Prostate gland (tissue), 2 donors: ENCODE data around the gene GZF1. TPM values are rescaled to one million over a fixed set of nuclear protein-coding genes. Genes with fewer than 3 reads are reported as not detected.

Experiments
- DNase-seq: peaks from one replicate; pipeline ENCODE4 v3.0.0-alpha.2; 2019; ENCODE audit warnings: low spot score
- H3K27ac ChIP-seq, 2 donors: fragments of 200-600 bp; sonication (generic); 2 replicates each; pipeline ENCODE4 v1.5.1; 2017 to 2019
- H3K27me3 ChIP-seq: fragments of 200-600 bp; sonication (generic); replicated peaks from 2 replicates; pipeline ENCODE4 v1.5.1; 2019; ENCODE audit not compliant: insufficient read depth
- H3K36me3 ChIP-seq, 2 donors: fragments of 200-600 bp; sonication (generic); 1 replicate in 1 of 2; 2 replicates in 1 of 2; pipeline versions ENCODE4 v1.5.1 to v1.8.1; 2017 to 2019
- H3K4me1 ChIP-seq: fragments of 200-600 bp; sonication (generic); replicated peaks from 2 replicates; pipeline ENCODE4 v1.5.1; 2019
- H3K4me3 ChIP-seq, 2 donors: fragments of 200-600 bp; sonication (generic); 2 replicates each; pipeline ENCODE4 v1.5.1; 2017 to 2019
- H3K9me3 ChIP-seq: fragments of 200-600 bp; sonication (generic); 2 replicates; pipeline ENCODE4 v1.5.1; 2017
- POLR2A ChIP-seq: fragments of 450-650 bp; IDR thresholded peaks from one replicate; pipeline ENCODE4 v1.6.1; 2016; ENCODE audit warnings: antibody characterized with exemption, mild to moderate bottlenecking
- POLR2AphosphoS5 ChIP-seq: sonication (generic); formaldehyde crosslinking; IDR thresholded peaks from one replicate; pipeline ENCODE4 v1.6.1; 2017; ENCODE audit warnings: antibody characterized with exemption
- WGBS: methylation state at CpG from one replicate; pipeline ENCODE4 v1.1.5; 2018; 5-methylcytosine and 5-hydroxymethylcytosine counted together
- intact Hi-C: fragments of 100-400 bp; cut with DNase I; formaldehyde crosslinking; loops from one replicate; pipeline ENCODE4 v1.14.2; 2022
- total RNA-seq, 2 donors: library from RNA; depleted of rRNA; stranded (reverse); fragments of >200 nt; gene quantifications; one replicate each; pipeline ENCODE4 v1.1.0, GENCODE V29; 2016
- TF ChIP-seq, protein P1 (sequence below), 4 experiments: fragments of 200-600 bp in 2 of 4; fragments of 450-650 bp in 2 of 4; sonication (generic) in 2 of 4; IDR thresholded peaks; 1 replicate in 3 of 4; 2 replicates in 1 of 4; pipeline ENCODE4 v1.5.1; 2016 to 2019; ENCODE audit warnings: antibody characterized with exemption in 4 of 4, mild to moderate bottlenecking in 2 of 4, moderate library complexity in 2 of 4

Gene GZF1
- total RNA-seq, 2 donors from 2014 or later, result 9.4 to 45.3 TPM

GRCh38 chr20:23409800-23410199, 47.8 kb downstream of the GZF1 start:
- no peaks in the 10 kb centered on the region for H3K36me3 ChIP-seq
- H3K9me3 ChIP-seq, result no peaks in the 10 kb centered on the region
- 81% methylated on average over 3 of the region's 3 CpGs for WGBS
- no peaks in the 10 kb centered on the region for H3K4me1 ChIP-seq
- intact Hi-C loops, result no loop called here
- H3K27me3 ChIP-seq, result no peaks in the 10 kb centered on the region
- no peak overlapping the region for H3K27ac ChIP-seq
- H3K4me3 ChIP-seq, result no peak overlapping the region
- no peak for DNase-seq
- TF ChIP-seq POLR2A (no peak), POLR2AphosphoS5 (no peak)
- TF ChIP-seq, protein P1, sequence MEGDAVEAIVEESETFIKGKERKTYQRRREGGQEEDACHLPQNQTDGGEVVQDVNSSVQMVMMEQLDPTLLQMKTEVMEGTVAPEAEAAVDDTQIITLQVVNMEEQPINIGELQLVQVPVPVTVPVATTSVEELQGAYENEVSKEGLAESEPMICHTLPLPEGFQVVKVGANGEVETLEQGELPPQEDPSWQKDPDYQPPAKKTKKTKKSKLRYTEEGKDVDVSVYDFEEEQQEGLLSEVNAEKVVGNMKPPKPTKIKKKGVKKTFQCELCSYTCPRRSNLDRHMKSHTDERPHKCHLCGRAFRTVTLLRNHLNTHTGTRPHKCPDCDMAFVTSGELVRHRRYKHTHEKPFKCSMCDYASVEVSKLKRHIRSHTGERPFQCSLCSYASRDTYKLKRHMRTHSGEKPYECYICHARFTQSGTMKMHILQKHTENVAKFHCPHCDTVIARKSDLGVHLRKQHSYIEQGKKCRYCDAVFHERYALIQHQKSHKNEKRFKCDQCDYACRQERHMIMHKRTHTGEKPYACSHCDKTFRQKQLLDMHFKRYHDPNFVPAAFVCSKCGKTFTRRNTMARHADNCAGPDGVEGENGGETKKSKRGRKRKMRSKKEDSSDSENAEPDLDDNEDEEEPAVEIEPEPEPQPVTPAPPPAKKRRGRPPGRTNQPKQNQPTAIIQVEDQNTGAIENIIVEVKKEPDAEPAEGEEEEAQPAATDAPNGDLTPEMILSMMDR (IDR thresholded peaks at IDR 0.05), result no peak

- WGBS, result 93% methylated on average over 3 of the region's 3 CpGs
These were observed 49.1 kb downstream of the GZF1 start for GRCh38 chr20:23410916-23411695.

DNA sequence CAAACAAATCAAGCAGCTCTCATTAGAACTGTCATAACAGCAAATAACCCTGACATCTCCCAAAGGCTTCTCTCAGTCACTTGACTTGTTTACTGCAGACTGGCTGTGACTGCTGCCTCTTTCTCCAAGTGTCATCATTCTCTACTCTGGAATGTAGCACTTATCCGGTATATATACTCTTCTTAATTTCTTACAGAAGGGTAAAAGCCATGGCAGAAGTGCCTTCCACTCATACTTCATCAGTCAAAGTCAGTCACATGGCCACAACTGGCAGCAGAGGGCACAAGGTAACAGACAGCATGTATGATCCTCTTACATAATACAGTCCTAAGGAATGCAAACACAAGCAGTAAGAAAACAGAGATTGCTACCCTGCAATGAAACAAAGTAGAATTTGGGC, 50.0 kb downstream of the GZF1 start:
- H3K36me3 ChIP-seq, result no peaks in the 10 kb centered on the region
- no peak for DNase-seq
- no peak overlapping the region for H3K27ac ChIP-seq
- no peaks in the 10 kb centered on the region for H3K4me1 ChIP-seq
- no peak overlapping the region for H3K4me3 ChIP-seq
- 45% methylated on average over 1 of the region's 1 CpG for WGBS
- TF ChIP-seq POLR2AphosphoS5 (no peak), POLR2A (no peak)
- TF ChIP-seq, protein P1 (IDR thresholded peaks at IDR 0.05), result no peak
- intact Hi-C loops, result no loop called here
- no peaks in the 10 kb centered on the region for H3K27me3 ChIP-seq
- no peaks in the 10 kb centered on the region for H3K9me3 ChIP-seq

More at GRCh38 chr20:23410916-23411695, 49.1 kb downstream of the GZF1 start:
- Histone ChIP-seq H3K4me3 (no peak overlapping the region), H3K27ac (no peak overlapping the region), H3K9me3 (no peaks in the 10 kb centered on the region), H3K36me3 (no peaks in the 10 kb centered on the region), H3K27me3 (no peaks in the 10 kb centered on the region), H3K4me1 (no peaks in the 10 kb centered on the region)
- no peak for DNase-seq
- TF ChIP-seq, protein P1 (IDR thresholded peaks at IDR 0.05), result no peak
- TF ChIP-seq POLR2A, result no peak
- no peak for TF ChIP-seq POLR2AphosphoS5
- intact Hi-C loops, result no loop called here

GRCh38 chr20:23413862-23414422, 52.0 kb downstream of the GZF1 start:
- H3K9me3 ChIP-seq, result no peaks in the 10 kb centered on the region
- intact Hi-C loops, result no loop called here
- TF ChIP-seq, protein P1 (IDR thresholded peaks at IDR 0.05), result no peak
- TF ChIP-seq POLR2AphosphoS5, result no peak
- no peak for TF ChIP-seq POLR2A
- DNase-seq, result no peak
- H3K27me3 ChIP-seq, result no peaks in the 10 kb centered on the region
- H3K36me3 ChIP-seq, result no peaks in the 10 kb centered on the region
- H3K27ac ChIP-seq, result no peak overlapping the region
- no peaks in the 10 kb centered on the region for H3K4me1 ChIP-seq
- H3K4me3 ChIP-seq, result no peak overlapping the region
- 100% methylated on average over 3 of the region's 3 CpGs for WGBS
